Gastroesophageal sphincter (tissue), 4 donors: ENCODE measurements around the gene CD83. TPM values are rescaled to one million over a fixed set of nuclear protein-coding genes. Genes with fewer than 3 reads are reported as not detected.

Experiments
- ATAC-seq: fragments of 150-250 bp; one replicate; pipeline ENCODE4 v1.9.1; 2016; ENCODE audit warnings: mild to moderate bottlenecking, moderate library complexity
- H3K27ac ChIP-seq, 4 donors: fragments of 200-600 bp; sonication (generic) in 3 of 4; 1 replicate in 3 of 4; 2 replicates in 1 of 4; pipeline ENCODE4 v1.5.1; 2016 to 2019
- H3K27me3 ChIP-seq: fragments of 200-600 bp; sonication (generic); one replicate; pipeline ENCODE4 v1.5.1; 2019
- H3K36me3 ChIP-seq, 2 donors: fragments of 200-600 bp; sonication (generic); one replicate each; pipeline ENCODE4 v1.5.1; 2019; ENCODE audit warnings: control low read depth in 1 of 2
- H3K4me1 ChIP-seq, 3 donors: fragments of 200-600 bp; sonication (generic); 1 replicate in 2 of 3; 2 replicates in 1 of 3; pipeline ENCODE4 v1.5.1; 2016 to 2019; ENCODE audit warnings: control low read depth in 2 of 3
- H3K4me3 ChIP-seq, 2 donors: fragments of 200-600 bp; sonication (generic); one replicate each; pipeline ENCODE4 v1.5.1; 2019; ENCODE audit warnings: mild to moderate bottlenecking in 1 of 2, moderate library complexity in 1 of 2
- H3K9me3 ChIP-seq, 3 donors: fragments of 200-600 bp; sonication (generic); one replicate each; pipeline ENCODE4 v1.5.1; 2017 to 2019; ENCODE audit warnings: control low read depth in 2 of 3
- CTCF ChIP-seq, 4 experiments: fragments of 200-600 bp in 2 of 4; fragments of 450-650 bp in 2 of 4; sonication (generic) in 1 of 4; IDR thresholded peaks; one replicate each; pipeline ENCODE4 v1.5.1; 2017 to 2019; ENCODE audit warnings: antibody characterized with exemption in 4 of 4, mild to moderate bottlenecking in 2 of 4, moderate library complexity in 2 of 4
- EP300 ChIP-seq: sonication (generic); formaldehyde crosslinking; IDR thresholded peaks from one replicate; pipeline ENCODE4 v1.6.1; 2017; ENCODE audit warnings: antibody characterized with exemption, mild to moderate bottlenecking
- POLR2A ChIP-seq, 2 donors: fragments of 450-650 bp; IDR thresholded peaks; one replicate each; pipeline ENCODE4 v1.6.1; 2017; ENCODE audit warnings: antibody characterized with exemption in 2 of 2, mild to moderate bottlenecking in 2 of 2, moderate library complexity in 1 of 2
- POLR2AphosphoS5 ChIP-seq: sonication (generic); formaldehyde crosslinking; IDR thresholded peaks from one replicate; pipeline ENCODE4 v1.6.1; 2017; ENCODE audit warnings: antibody characterized with exemption
- WGBS, 2 donors: methylation state at CpG; one replicate each; pipeline ENCODE4 v1.1.5; 2018; ENCODE audit warnings: low coverage in 1 of 2; 5-methylcytosine and 5-hydroxymethylcytosine counted together
- total RNA-seq, 4 donors: library from RNA; depleted of rRNA; stranded (reverse); fragments of >200 nt; gene quantifications; one replicate each; pipeline ENCODE4 v1.1.0, GENCODE V29; 2016

The CD83 gene
- total RNA-seq, 4 donors from 2014 or later, result 0.31 to 4.3 (median 2.1) TPM

GRCh38 chr6:14119784-14120183, 2.2 kb downstream of the CD83 start:
- no peak for TF ChIP-seq POLR2AphosphoS5
- ATAC-seq, result no peak
- WGBS, 2 donors, result 54 to 84% methylated on average over 7 of the region's 7 CpGs

GRCh38 chr6:14120546-14120945, 3.0 kb downstream of the CD83 start:
- WGBS, 2 donors, result 40 to 100% methylated on average over 1 of the region's 1 CpG
- ATAC-seq, result no peak
- Histone ChIP-seq H3K4me3 (no peak overlapping the region), H3K36me3 (no peaks in the 10 kb centered on the region), H3K27me3 (no peaks in the 10 kb centered on the region), H3K4me1 (peaks cover 0 to 18% (median 8%) of the 10 kb centered on the region in 3 donors), H3K9me3 (no peaks in the 10 kb centered on the region), H3K27ac (no peak overlapping the region)
- TF ChIP-seq POLR2AphosphoS5, result no peak
- TF ChIP-seq EP300, result no peak
- no peak for TF ChIP-seq POLR2A (IDR thresholded peaks at IDR 0.05)
- no peak for TF ChIP-seq CTCF (IDR thresholded peaks at IDR 0.05)

More at GRCh38 chr6:14119784-14120183, 2.2 kb downstream of the CD83 start:
- no peak overlapping the region for H3K4me3 ChIP-seq
- H3K4me1 ChIP-seq, result peaks cover 0 to 18% (median 8%) of the 10 kb centered on the region in 3 donors
- H3K27ac ChIP-seq, result no peak overlapping the region
- no peaks in the 10 kb centered on the region for H3K9me3 ChIP-seq
- H3K36me3 ChIP-seq, result no peaks in the 10 kb centered on the region
- no peaks in the 10 kb centered on the region for H3K27me3 ChIP-seq

GRCh38 chr6:14121936-14122344, 4.4 kb downstream of the CD83 start:
- H3K27me3 ChIP-seq, result no peaks in the 10 kb centered on the region
- H3K27ac ChIP-seq, result no peak overlapping the region
- peak; percentile 44 for ATAC-seq
- no peak overlapping the region for H3K4me3 ChIP-seq
- TF ChIP-seq POLR2A (IDR thresholded peaks at IDR 0.05) (no peak), EP300 (no peak), POLR2AphosphoS5 (no peak), CTCF (IDR thresholded peaks at IDR 0.05) (no peak)
- H3K4me1 ChIP-seq, result peaks cover 0 to 17% (median 8%) of the 10 kb centered on the region in 3 donors
- H3K9me3 ChIP-seq, result no peaks in the 10 kb centered on the region
- 76 to 84% methylated on average over 4 of the region's 4 CpGs for WGBS, 2 donors
- H3K36me3 ChIP-seq, result no peaks in the 10 kb centered on the region

- peak overlapping the region in 2 of 4 donors; percentile 19 to 22 for H3K27ac ChIP-seq
- WGBS, 2 donors, result 68 to 78% methylated on average over 4 of the region's 6 CpGs
- no peaks in the 10 kb centered on the region for H3K9me3 ChIP-seq
- TF ChIP-seq CTCF (IDR thresholded peaks at IDR 0.05) (no peak), POLR2A (IDR thresholded peaks at IDR 0.05) (no peak), EP300 (no peak), POLR2AphosphoS5 (no peak)
- no peaks in the 10 kb centered on the region for H3K27me3 ChIP-seq
- no peaks in the 10 kb centered on the region for H3K36me3 ChIP-seq
- no peak overlapping the region for H3K4me3 ChIP-seq
- peak; percentile 51 for ATAC-seq
- peaks cover 0 to 19% (median 2%) of the 10 kb centered on the region in 3 donors for H3K4me1 ChIP-seq
These were observed 6.0 kb downstream of the CD83 start for GRCh38 chr6:14123386-14124111.

GRCh38 chr6:14125346-14125745, 7.8 kb downstream of the CD83 start:
- Histone ChIP-seq H3K4me1 (peaks cover 0 to 30% (median 0%) of the 10 kb centered on the region in 3 donors), H3K9me3 (no peaks in the 10 kb centered on the region), H3K36me3 (no peaks in the 10 kb centered on the region), H3K27ac (no peak overlapping the region), H3K4me3 (no peak overlapping the region), H3K27me3 (no peaks in the 10 kb centered on the region)
- TF ChIP-seq POLR2AphosphoS5, result no peak
- no peak for TF ChIP-seq POLR2A (IDR thresholded peaks at IDR 0.05)
- TF ChIP-seq CTCF (IDR thresholded peaks at IDR 0.05), result no peak
- no peak for TF ChIP-seq EP300
- WGBS, 2 donors, result 80 to 100% methylated on average over 1 to 2 of the region's 3 CpGs
- ATAC-seq, result no peak
